HG02623 (cell line): Measurements from ENCODE around the gene LIME1.

Source experiments
- ATAC-seq: cut with Tn5 transposase; IDR thresholded peaks from one replicate; pipeline ENCODE4 v1.9.1; 2021; ENCODE audit warnings: moderate library complexity; ENCODE audit not compliant: unreplicated experiment

LIME1 gene, protein sequence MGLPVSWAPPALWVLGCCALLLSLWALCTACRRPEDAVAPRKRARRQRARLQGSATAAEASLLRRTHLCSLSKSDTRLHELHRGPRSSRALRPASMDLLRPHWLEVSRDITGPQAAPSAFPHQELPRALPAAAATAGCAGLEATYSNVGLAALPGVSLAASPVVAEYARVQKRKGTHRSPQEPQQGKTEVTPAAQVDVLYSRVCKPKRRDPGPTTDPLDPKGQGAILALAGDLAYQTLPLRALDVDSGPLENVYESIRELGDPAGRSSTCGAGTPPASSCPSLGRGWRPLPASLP

DNA sequence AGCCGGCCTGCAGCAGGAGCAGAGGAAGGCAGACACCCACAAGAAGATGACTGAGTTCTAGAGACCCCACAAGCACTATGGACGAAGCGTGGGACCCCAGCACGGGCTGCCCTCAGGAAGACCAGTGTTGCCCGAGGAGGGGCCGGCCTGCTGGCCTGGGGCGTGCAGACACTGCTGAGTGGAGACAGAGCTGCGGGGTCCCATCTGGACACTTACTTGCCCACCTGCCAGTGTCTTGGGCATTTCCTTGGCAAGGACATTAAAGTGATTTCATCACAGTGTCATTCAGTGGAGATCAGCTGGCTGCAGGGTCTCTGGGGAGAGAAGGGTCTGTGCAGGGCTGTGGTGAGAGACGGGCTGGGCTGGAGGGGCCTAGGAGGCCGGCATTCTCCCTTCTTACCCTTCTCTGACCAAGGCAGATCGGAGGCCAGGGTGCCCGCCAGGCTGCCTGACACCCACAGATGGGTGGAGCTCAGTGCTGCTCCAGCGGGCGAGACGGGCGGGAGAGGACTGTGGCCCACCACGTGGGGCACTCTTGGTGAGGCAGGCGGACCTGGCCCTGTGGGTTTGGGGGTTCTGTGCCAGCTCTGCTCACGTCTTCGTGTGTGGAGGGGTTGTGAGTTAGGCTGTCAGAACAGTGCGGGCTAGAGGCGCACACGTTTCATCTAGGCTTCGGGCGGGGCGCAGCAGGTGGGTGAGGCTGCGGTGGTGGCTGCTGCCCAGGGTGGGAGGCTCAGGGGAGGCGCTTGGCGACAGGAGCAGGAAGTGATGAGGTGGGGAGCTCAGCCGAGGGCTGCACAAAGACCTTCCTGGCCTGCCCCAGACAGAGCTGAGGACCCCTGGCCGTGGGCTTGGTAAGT, at the start of gene LIME1:
TSS of gene LIME1 (plus strand) at position 806 of the 860 bp plus-strand sequence. CDS start 886 bp downstream, outside the sequence.
- ATAC-seq: no peak

DNA sequence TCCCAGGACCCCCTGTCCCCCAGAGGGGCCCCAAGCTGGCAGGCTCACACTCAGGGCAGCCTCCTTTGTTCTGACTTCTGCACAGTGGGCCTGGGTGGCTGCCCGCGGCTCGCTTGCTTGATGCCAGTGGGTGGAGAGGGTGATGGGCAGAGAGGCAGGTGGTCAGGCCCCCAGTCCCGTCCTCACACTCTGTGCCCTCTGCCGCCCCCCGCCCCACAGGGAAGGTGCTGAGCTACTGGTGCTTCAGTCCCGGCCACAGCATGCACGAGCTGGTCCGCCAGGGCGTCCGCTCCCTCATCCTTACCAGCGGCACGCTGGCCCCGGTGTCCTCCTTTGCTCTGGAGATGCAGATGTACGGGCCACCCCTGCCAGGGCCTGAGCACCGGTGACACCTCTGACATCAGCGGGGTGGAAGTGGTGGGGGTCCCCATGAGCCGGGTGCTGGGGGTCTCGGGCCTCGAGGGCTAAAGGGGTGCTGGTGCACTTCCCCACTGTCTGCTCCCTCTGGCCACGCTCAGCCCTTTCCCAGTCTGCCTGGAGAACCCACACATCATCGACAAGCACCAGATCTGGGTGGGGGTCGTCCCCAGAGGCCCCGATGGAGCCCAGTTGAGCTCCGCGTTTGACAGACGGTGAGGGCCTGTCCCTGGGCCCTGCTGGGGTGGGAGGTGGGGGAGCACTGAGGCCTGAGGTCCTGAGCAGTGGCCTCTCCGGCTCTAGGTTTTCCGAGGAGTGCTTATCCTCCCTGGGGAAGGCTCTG, 48.9 kb upstream of the LIME1 start:
- no peak for ATAC-seq

DNA sequence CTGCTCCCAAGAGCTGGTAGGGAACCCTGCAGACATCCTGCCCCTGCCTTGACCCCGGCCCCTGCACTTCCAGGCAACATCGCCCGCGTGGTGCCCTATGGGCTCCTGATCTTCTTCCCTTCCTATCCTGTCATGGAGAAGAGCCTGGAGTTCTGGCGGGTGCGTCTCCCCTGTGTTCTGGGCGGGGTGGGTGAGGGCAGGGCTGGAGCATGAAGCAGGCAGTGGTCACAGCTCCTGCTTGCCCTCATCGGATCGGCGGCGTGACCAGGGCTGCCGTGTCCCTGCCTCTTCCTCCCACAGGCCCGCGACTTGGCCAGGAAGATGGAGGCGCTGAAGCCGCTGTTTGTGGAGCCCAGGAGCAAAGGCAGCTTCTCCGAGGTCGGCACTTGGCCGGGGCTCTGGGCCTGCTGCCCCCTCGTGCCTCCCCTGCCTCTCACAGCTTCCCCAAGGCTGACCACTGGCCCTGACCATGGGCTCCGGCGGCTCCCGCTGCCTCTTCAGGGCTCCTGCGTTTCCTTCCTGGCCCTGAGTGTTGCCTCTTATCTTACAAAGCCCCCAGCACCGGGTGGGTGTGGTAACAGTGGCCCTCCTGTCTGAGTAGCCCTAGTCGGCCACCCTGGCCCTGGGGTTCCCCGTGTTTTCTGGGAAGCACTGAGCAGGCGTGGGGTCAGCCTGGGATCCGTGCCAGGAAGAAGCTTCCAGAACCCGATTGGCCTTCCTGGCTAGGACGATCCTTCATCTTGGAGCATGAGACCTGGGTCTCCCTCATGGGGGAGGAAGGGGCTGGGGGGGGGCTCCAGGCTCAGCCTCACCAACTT, 48.0 kb upstream of the LIME1 start:
- ATAC-seq: no peak

DNA sequence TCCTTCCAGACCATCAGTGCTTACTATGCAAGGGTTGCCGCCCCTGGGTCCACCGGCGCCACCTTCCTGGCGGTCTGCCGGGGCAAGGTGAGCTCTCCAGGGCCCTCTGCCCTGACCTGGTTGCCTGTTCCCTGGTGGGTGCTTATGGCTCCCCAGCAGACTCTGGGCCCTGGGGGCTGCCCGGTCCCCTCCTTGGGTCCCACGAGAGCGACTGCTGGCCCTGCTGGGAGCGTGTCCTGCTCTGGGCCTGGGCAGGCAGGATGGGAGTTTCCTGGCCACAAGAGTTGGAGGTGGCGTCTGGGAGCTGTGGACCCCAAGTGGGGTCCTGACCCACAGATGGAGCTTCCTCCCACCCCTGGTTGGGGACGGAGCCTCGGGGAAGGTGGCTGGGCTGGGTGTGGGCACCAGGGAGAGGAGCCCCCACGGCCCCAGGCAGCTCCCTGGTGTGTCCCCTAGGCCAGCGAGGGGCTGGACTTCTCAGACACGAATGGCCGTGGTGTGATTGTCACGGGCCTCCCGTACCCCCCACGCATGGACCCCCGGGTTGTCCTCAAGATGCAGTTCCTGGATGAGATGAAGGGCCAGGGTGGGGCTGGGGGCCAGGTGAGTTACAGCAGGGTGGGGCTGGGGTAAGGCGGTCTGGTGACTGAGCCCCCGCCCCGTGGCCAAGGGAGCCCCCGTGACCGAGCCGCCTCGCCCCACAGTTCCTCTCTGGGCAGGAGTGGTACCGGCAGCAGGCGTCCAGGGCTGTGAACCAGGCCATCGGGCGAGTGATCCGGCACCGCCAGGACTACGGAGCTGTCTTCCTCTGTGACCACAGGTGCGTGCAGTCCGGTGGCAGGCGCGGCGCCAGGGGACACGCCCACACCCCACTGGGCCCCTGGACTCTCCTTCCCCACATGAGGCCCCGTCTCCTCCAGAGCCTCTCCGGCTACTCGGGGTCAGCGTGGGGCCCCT, 47.1 kb upstream of the LIME1 start:
- ATAC-seq: no peak

DNA sequence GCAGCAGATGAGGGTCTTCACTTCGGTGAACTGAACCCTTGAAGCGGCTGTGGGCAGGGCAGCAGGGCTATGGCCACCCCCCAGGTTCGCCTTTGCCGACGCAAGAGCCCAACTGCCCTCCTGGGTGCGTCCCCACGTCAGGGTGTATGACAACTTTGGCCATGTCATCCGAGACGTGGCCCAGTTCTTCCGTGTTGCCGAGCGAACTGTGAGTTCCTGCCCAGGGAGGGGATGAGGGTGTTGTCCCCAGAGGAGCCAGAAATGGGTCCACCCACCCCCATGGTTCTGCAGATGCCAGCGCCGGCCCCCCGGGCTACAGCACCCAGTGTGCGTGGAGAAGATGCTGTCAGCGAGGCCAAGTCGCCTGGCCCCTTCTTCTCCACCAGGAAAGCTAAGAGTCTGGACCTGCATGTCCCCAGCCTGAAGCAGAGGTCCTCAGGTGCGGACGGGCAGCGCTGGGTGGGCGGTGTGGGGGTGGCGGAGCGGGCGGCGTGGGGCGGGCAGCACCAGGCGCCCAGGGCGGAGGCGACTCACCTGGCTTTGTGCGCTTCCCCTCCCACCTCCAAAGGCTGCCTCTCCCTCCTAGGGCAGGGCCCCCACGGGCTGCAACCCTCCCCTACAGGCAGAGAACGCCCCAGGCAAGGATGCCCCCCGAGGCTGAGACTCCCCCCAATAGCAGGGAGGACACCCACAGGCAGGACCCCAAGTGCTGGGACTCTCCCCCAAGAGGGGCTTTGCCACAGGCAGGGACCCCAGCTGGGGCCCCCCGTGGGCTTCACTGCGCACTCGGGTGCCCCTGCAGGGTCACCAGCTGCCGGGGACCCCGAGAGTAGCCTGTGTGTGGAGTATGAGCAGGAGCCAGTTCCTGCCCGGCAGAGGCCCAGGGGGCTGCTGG, 46.2 kb upstream of the LIME1 start:
- no peak for ATAC-seq

DNA sequence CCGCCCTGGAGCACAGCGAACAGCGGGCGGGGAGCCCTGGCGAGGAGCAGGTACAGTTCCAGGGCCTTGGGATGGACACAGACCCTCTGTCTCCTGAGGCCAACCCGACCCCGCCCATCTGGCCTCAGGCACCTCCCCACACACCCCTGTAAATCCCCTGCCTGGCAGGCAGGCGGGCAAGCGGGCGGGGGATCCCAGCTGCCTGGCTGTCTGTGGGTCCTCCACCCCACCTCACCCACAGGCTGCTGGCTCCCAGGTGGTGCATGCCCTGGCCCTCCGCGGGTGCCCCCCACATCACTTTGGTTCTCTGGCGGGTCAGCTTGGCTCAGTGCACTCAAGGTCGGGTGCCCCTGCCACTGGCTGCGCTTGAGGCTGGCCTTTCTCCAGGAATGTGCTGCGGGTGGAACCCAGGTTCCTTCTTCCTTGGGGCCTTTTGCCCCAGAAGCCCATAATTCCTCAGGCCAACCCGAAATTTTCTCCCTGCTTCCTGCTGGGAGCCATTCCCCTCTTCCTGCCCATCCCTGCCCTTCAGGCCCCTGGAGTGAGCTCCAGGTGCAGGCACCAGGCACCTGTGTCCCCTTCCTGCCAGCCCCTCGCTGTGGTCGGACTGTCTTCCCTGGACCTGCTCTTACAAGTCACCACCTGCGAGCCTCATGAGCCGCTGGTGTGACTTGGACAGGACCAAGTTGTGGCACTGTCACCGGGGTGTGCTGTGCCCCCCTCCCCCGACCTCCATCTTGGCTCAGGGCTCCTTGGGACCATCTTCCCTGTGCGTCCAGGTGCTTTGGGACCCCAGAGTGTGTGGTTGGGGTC, 45.4 kb upstream of the LIME1 start:
- ATAC-seq: no peak

DNA sequence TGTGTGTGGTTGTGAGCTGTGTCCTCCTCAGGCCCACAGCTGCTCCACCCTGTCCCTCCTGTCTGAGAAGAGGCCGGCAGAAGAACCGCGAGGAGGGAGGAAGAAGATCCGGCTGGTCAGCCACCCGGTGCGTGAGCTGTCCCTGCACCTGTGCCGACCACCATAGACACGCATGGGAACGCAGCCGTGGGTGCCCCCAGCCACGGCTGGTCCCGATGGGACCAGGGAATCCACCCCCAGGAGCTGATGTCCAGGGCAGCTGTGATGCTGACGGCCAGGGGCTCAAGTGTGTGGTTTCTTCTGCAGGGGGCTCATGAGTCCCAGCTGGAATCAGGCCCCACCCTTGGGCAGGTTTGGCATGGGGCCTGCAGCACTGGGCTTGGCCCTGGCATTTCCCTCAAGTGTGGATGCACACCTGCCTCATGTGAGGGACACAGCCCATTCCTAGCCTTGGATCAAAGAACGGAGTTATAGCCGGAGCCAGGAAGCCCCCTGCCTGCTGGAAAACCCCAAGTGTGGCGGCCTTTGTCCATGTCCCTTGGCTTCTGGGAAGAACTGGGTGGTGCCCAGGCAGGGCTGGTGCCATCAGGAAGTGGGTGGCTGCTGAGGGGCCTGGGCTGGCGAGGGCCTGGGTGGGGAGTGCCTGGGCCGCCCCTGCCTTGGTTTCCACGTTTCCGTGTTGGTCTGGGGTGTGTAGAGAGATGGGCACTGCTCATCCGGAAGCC, 44.6 kb upstream of the LIME1 start:
- no peak for ATAC-seq

DNA sequence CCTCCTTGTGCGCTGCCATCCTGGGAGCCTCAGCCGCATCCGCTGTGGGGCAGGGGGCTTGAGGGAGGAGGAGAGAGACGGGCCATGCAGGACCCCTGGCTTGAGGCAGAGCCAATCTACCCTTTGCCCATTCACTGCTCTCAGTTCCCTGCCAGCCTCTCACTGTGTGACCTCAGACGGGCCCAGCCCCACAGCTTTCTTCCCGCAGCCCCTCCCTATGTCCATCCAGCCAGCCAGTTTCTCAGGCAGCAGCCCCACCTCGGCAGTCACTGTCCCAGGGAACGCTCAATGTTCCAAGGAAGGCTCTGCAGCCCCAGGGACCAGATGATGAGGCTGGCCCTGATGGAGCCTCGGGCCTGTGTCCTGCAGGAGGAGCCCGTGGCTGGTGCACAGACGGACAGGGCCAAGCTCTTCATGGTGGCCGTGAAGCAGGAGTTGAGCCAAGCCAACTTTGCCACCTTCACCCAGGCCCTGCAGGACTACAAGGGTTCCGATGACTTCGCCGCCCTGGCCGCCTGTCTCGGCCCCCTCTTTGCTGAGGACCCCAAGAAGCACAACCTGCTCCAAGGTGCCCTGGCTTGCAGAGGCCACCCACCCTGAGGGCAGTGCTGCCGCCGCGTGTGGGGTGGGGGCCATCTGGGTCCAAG, 43.9 kb upstream of the LIME1 start:
- no peak for ATAC-seq

DNA sequence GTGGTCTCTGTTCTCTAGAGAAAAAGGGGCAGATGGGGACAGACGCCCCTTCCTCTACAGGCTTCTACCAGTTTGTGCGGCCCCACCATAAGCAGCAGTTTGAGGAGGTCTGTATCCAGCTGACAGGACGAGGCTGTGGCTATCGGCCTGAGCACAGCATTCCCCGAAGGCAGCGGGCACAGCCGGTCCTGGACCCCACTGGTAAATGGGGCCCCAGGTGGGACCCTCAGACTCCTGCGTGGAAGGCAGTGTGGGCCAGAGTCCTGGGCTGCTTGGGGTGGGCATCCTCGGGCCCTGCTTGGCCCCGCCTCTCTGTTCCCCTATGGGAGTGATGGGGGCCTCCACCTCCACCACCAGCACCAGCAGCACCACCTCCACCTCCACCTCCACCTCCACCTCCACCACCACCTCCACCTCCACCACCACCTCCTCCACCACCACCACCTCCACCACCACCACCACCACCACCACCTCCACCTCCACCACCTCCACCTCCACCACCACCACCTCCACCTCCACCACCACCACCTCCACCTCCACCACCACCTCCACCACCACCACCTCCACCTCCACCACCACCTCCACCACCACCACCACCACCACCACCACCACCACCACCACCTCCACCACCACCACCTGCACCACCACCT, 43.3 kb upstream of the LIME1 start:
- ATAC-seq: no peak

DNA sequence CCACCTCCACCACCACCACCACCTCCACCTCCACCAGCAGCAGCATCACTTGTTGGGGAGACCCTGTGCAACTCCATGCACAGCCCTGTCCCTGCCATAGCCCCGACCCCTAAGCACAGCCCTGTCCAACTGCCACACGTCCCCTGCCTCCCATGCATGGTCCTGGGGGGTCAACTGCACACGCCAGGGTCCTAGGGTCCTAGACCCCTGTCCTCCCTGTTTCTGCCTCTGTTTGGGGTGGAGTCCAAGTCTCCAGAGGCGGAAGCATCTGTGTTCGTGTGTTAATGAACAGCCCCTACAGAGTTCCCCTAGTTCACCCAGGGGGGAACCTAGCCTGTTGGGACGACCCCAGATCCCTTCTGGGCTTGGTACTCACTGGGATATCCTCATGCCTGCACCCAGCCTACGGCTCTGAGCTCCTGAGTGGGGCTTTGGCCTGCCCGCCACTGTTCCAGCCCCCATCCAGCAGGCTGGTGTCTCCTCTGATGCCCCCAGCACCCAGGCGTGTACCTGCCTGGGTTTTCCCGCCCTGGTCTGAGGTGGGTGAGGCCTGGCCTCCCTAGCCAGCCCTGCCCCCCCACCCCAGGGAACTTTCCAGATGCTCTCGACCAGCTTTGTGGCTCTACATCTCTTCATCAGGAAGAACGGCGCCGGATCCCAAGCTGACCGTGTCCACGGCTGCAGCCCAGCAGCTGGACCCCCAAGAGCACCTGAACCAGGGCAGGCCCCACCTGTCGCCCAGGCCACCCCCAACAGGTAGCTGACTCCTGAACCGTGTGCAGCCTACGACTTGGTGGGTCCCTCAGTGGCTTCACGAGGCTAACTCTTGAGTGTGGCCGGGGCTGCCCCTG, 42.5 kb upstream of the LIME1 start:
- ATAC-seq: no peak

DNA sequence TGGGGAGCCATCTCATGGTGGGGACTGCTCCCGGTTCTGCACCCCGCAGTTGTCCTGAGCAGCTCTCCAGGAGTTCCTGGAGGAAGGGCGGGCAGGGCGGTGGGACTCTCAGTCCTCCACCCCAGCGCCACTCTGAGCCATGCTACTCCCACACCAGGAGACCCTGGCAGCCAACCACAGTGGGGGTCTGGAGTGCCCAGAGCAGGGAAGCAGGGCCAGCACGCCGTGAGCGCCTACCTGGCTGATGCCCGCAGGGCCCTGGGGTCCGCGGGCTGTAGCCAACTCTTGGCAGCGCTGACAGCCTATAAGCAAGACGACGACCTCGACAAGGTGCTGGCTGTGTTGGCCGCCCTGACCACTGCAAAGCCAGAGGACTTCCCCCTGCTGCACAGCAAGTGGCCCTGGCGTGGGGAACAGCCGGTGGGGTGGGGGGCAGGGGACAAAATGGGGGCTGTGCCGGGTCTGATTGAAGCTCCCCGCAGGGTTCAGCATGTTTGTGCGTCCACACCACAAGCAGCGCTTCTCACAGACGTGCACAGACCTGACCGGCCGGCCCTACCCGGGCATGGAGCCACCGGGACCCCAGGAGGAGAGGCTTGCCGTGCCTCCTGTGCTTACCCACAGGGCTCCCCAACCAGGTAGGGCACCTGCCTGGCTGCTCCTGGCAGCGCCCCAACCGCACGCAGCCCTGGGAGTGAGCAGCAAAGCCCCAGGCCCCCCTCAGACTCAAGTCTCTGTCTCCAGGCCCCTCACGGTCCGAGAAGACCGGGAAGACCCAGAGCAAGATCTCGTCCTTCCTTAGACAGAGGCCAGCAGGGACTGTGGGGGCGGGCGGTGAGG, 41.7 kb upstream of the LIME1 start:
- no peak for ATAC-seq

DNA sequence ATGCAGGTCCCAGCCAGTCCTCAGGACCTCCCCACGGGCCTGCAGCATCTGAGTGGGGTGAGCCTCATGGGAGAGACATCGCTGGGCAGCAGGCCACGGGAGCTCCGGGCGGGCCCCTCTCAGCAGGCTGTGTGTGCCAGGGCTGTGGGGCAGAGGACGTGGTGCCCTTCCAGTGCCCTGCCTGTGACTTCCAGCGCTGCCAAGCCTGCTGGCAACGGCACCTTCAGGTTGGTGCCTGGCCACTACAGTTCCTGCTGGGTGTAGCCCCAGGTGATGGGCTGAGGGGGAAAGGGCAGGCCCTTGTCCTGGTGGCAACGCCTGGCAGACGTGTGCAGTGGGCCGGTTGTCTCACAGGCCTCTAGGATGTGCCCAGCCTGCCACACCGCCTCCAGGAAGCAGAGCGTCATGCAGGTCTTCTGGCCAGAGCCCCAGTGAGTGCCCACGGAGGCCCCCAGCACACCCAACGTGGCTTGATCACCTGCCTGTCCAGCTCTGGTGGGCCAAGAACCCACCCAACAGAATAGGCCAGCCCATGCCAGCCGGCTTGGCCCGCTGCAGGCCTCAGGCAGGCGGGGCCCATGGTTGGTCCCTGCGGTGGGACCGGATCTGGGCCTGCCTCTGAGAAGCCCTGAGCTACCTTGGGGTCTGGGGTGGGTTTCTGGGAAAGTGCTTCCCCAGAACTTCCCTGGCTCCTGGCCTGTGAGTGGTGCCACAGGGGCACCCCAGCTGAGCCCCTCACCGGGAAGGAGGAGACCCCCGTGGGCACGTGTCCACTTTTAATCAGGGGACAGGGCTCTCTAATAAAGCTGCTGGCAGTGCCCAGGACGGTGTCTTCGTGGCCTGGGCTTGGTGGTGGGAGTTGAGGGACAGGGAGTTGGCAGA, 40.8 kb upstream of the LIME1 start:
- ATAC-seq: no peak

DNA sequence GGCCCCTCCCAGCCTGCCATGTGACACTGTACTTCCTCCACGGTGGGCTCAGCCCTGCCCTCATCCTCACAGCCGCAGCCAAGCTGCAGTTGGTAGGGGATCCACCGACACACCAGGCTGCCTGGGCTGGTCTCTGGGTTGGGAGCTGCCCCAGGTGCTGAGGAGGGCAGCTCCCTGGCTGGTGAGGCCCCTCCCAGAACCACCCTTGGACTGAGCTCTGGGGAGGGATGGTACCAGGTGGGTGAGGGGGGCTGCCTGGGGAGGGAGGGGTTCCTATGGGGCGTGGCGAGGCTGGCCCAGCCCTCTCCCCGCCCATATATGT, 40.2 kb upstream of the LIME1 start:
- ATAC-seq: no peak
